Activated naive CD4-positive, alpha-beta T cell (primary cell): ENCODE measurements around the gene KCNJ4.
"Not testable (repeated sequence)": the region's sequence is repeated elsewhere in the genome, so short reads cannot be mapped to it uniquely, and the experiment has no call there.

ENCODE experiments used
- DNase-seq, 4 experiments: peaks; one replicate each; lab custom pipeline; 2025; lab: John Stamatoyannopoulos, UW

Gene KCNJ4

GRCh38 chr22:38386918-38387317 lies 68.1 kb downstream of the KCNJ4 start:
- not testable (repeated sequence) for DNase-seq

- DNase-seq: no peak
These were observed 71.6 kb downstream of the KCNJ4 start for GRCh38 chr22:38383417-38383816.

GRCh38 chr22:38381371-38381770 lies 73.6 kb downstream of the KCNJ4 start:
- not testable (repeated sequence) for DNase-seq
